GM12892 (cell line): ENCODE data around the gene TFF3.
"Not testable (repeated sequence)": the region's sequence is repeated elsewhere in the genome, so short reads cannot be mapped to it uniquely, and the experiment has no call there.

Experiments used
- DNase-seq: peaks from one replicate; pipeline ENCODE4 v3.0.0; 2011; ENCODE audit not compliant: insufficient read length
- FAIRE-seq: peaks from 2 replicates; lab custom pipeline; 2011; peaks lifted over from hg19 to GRCh38; lab: Jason Lieb, UNC
- POLR2A ChIP-seq: IDR thresholded peaks from 2 replicates; pipeline ENCODE4 v1.6.1; 2011; ENCODE audit warnings: low read depth, low read length, control low read depth
- POLR2AphosphoS5 ChIP-seq: IDR thresholded peaks from 2 replicates; pipeline ENCODE4 v1.6.1; 2011; ENCODE audit warnings: low read depth, low read length, control low read depth
- TAF1 ChIP-seq: IDR thresholded peaks from 2 replicates; pipeline ENCODE4 v1.6.1; 2011; ENCODE audit warnings: low read depth, mild to moderate bottlenecking, control low read depth, low read length, borderline replicate concordance

TFF3 gene

DNA sequence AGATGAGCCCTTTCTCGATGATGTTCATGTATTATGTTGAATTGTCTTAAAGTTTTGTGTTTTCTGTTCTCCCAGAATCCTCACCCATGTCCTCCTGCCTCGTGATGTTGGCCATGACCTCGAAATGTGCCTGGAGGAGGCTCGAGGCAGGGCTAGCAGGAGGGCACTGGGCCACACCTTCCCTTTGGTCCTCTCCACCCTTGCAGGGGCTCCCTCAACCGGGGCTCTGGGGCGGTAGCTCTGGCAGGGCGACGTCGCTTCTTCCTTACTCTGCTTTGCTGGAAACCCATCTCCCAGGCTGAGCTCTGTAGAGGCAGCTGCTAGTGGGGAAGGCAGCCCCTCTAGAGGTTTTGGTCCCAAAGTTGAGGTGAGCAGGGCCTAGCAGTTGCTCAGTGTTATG is 14.3 kb downstream of the TFF3 start:
- DNase-seq (no peak), FAIRE-seq (no peak)
- no peak for TF ChIP-seq POLR2A
- no peak for TF ChIP-seq TAF1
- no peak for TF ChIP-seq POLR2AphosphoS5

- DNase-seq, result no peak
- no peak for FAIRE-seq
- TF ChIP-seq TAF1 (no peak), POLR2A (no peak), POLR2AphosphoS5 (no peak)
Measured at GRCh38 chr21:42300045-42300583, 15.1 kb downstream of the TFF3 start.

- DNase-seq (no peak), FAIRE-seq (no peak)
- TF ChIP-seq TAF1 (no peak), POLR2A (no peak), POLR2AphosphoS5 (no peak)
Measured at GRCh38 chr21:42299324-42300044, 15.7 kb downstream of the TFF3 start.

DNA sequence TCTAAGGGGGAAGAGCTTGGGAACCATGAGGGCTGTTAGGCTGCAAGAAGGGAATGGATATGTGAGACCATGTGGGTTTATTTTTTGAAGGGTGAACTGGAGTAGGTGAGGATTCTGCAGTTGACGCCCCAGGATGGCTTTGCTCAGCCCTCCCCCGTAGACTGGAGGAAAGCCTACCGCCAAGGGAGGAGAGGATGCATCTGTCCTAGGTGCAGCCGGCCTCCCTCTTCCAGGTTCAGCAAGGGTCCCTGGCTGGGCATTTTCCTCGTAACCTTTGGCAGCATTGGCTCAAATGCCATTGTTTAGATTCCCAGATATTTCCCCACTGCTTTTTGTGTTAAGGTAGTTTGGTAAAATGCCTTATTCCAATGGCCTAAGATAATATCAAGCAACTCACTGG is 16.6 kb downstream of the TFF3 start:
- FAIRE-seq (no peak), DNase-seq (no peak)
- TF ChIP-seq POLR2AphosphoS5 (no peak), TAF1 (no peak), POLR2A (no peak)

DNA sequence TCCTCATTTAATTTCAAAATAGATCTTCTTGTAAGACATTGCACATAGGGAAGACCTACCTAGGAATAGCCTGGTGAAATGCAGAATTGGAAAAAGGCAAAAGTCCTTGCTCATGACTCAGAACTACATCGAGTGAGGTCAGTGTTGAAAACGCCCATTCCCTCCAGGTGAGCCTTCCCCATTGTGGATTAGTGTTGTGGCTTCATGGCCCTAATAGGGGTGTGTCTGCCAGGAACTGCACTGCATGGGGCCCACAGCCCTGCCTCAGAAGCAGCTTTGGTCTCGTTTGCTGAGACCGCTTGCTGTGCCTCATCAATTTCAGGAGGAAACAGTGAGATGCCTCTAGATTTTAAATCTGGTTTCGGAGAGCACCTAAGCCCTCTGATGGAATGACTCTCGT is 17.0 kb downstream of the TFF3 start:
- DNase-seq (no peak), FAIRE-seq (no peak)
- TF ChIP-seq POLR2AphosphoS5, result no peak
- TF ChIP-seq TAF1, result no peak
- no peak for TF ChIP-seq POLR2A

DNA sequence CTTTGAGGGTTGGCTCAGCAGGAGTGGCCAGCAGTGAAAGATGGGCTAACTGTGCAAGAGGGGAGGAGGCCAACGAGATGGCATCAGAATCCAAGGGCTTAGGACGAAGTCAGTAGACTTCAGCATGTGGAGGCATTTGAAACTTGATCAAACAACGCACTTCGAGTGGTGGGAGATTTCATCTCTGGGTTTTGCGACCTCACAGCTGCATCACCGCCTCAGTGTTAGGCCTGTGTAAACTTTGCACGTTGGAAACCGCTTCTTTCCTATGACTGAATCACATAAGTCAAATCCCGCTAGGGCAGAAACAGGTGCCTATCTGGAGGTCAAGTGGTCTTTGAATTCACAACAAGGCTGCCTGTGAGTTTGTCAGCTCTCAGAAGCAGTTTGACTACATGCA is 17.8 kb downstream of the TFF3 start:
- DNase-seq, result no peak
- FAIRE-seq, result no peak
- TF ChIP-seq POLR2AphosphoS5, result no peak
- no peak for TF ChIP-seq TAF1
- TF ChIP-seq POLR2A, result no peak

DNA sequence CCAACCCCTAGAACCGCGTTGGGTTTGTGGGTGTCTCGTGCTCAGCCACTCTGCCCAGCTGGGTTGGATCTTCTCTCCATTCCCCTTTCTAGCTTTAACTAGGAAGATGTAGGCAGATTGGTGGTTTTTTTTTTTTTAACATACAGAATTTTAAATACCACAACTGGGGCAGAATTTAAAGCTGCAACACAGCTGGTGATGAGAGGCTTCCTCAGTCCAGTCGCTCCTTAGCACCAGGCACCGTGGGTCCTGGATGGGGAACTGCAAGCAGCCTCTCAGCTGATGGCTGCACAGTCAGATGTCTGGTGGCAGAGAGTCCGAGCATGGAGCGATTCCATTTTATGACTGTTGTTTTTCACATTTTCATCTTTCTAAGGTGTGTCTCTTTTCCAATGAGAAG is 18.7 kb downstream of the TFF3 start:
- no peak for DNase-seq
- no peak for FAIRE-seq
- TF ChIP-seq POLR2AphosphoS5 (no peak), POLR2A (no peak), TAF1 (no peak)

DNA sequence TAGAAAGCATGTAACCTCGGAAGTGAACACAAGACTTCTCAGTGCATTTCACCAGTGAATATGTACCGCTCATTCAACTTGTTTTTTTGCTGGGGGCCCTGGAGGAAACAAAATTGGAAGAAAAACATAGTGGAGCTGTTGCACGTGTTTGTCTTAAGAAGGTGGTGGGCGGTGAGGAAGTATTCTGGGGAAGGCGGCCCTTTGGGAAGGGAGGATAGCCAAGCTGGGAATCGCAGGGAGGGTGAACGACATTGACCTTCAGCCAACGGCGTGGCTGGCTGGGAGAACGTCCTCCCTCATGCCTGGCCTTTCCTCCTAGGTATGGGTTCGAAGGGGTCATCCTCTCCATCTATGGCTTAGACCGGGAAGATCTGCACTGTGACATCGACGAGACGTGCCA is 19.4 kb downstream of the TFF3 start:
- DNase-seq (no peak), FAIRE-seq (no peak)
- TF ChIP-seq TAF1 (no peak), POLR2A (no peak), POLR2AphosphoS5 (no peak)

DNA sequence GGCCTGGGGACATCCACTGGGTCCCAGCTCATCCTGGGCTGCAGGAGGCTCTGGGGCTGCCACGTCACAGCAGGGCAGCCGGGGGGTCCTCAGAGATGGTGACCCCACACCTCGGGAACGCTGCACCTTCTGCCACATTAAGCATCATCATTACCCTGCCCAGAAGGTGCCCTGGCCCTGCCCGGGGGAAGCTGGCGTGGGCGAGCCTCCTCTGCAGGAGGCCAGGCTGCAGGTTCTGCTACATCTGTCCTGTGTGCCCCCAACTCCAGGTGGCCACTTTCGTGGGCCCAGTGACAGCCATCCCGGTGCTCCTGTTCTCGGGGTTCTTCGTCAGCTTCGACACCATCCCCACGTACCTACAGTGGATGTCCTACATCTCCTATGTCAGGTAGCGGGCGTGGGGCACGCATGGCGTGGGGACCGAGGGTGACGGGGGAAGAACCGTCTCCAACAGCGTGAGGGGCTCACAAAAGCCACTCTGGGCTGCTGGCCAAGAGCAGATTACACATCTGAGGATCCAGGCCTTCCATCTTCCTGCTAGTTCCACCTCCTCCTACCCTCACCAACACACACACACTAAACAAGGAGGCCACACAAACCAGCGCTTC is 20.8 kb downstream of the TFF3 start:
- FAIRE-seq (no peak), DNase-seq (no peak)
- no peak for TF ChIP-seq TAF1
- no peak for TF ChIP-seq POLR2AphosphoS5
- TF ChIP-seq POLR2A, result no peak

DNA sequence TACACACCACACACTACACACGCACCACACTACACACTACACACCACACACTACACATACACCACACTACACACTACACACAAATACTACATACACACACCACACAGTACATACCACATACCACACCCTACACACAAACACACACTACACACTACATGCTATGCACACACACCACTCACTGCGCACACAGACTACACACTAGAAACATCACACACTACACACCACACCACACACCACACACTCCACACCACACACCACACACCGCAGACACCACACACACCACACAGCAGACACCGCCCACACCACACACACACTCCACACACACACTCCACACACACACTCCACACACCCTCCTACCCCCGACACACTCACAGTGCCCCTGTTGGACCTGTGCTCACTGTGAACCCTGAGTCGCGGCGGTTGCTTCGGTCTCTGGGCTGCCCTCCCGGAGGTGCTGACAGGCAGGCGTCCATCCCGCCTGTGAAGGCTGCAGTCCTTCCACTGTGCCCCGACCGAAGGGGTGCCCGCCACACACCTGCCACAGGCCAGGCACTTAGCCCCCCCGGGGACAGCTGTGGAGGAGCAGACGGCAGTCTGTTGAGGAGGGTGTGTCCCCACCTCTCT is 21.4 kb downstream of the TFF3 start:
- no peak for TF ChIP-seq TAF1
- TF ChIP-seq POLR2AphosphoS5, result no peak
- no peak for TF ChIP-seq POLR2A

GRCh38 chr21:42292563-42293142 is 22.6 kb downstream of the TFF3 start:
- FAIRE-seq, DNase-seq: not testable (repeated sequence)

More for the DNA sequence above, 21.4 kb downstream of the TFF3 start:
- no peak for FAIRE-seq
- no peak for DNase-seq
